HG03520 (cell line): Measurements from ENCODE around the gene TP53TG5.

ENCODE experiments used
- ATAC-seq: cut with Tn5 transposase; IDR thresholded peaks from one replicate; pipeline ENCODE4 v1.9.1; 2021; ENCODE audit warnings: mild to moderate bottlenecking, moderate library complexity; ENCODE audit not compliant: unreplicated experiment

TP53TG5 gene

DNA sequence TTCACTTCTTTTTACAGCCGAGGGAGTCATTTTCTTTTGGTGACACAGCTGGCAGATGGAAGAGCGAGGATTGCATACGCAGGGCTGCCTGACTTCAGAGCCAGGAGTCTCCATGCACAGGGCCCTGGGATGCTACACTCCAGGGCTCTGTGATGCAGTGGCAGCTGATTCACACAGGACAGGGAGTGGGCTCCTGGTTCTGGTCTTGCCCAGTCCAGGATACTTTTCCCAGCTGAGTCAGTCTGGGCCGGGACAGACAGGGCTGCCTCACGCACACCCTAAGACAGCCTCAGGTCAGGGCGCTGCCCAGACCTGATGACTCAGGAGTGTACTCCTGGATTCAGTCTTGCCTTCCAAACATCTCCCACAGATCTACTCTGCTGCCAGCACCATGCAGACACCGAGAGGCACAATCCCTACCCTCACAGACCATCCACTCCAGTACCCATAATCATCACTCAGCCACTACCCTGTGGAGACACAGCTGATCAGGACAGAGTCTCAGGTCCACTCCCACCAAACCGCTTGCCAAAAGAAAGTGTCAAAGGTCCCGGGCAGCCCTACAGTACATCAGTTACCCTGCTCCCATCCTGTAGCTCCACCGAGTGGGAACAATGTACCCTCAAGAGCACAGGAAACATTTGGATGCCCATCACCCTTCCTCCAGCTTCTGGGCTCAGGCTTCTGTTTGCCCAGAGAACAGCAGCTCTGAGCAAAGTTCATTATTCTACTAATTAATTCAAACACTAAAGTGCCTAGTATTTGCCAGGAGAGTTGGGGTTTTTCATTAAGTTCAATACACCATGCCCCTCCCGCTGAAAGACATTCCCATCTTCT is 41.4 kb downstream of the TP53TG5 start:
- no peak for ATAC-seq

DNA sequence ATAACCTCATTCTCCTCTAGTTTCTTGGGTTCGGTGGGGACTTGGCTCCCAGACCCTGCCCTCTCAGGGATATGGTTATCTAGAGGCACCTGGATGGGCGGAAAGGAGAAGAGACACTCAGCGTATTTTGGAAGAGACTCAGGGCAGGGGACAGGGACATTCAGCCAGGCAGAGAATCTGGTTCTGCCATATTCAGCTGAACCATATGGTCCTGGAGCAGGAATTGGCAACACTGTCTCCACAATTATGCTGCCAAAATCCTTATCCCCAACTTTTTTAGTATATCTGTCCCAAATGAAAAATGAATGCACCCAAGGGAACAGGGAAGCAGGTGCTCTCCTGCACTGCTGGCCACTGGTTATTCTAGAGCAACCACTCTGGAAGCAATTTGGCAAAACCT is 47.6 kb downstream of the TP53TG5 start:
- ATAC-seq: no peak

DNA sequence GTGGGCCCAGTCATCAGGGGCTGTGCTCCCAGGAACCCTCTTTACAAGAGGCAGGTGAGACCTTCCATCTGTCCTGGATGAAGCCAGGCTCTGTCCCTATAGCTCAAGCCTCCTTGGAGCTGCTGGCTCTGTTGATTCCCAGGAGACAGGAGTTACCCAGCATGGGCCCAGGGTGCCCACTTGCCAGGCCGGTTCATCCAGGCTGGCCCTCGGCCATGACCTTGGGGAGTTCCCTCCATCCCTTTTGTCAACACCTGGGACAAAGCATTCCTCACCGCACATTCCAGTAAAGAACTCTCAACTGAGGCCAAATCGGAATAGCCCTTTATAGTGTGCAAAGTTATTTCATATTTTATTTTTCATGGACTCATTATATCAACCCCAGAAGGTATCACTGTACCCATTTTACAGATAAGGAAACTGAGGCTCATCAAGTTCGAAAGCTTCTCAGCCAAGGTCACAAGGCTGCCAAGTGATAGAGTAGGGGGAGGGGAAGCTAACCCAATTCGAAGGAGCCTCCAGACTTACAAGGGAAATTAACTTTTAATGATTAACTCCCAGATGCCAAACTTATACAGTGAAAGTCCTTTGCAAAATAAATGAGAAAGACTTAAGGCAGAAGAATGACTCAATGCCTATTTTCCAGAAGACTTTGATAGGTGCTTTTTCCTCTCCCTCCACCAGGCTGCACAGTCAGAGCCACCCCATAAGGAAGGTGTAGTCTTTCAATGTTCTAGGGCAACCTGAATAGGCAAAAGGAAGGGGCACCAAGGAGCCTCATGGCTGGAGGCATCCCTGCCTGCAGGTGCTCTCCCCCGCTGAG is 48.4 kb downstream of the TP53TG5 start:
- ATAC-seq: no peak

DNA sequence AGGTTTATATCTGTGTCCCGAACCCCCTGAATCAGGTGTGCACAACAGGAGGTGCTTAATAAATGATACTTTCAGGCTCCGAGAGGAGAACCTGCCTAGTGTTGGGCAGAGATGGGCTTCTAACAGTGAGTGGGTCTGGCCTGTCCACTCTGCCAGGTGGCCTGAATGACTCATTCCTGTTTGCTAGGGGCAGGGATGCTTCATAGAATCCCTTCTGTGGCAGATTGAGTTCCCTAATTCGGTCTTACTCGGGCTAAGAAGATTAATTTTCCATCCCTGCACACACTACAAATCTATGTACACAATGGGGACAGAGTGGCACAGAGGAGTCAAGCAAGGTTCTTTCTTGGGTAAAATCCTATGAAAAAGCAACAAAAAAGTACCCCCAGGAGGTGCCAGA is 49.7 kb downstream of the TP53TG5 start:
- ATAC-seq: no peak

DNA sequence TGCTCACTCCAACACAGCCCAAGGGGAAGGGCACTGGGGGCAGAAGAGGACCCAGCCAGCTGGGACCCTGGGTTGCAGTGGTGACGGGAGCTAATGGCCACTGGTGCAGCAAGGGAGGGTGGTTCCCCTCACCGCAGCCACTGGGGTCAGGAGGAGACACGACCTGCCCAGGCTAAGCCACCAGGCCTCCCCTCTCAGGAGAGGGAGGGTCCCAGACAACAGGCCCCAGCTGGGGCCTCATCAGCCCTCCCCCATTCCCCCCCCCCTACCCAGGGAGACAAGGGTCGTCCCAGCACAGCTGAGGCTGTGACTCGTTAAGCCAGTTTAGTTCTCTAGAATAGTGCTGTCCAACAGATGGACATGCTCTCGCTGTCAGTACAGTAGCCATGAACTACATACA is 52.8 kb downstream of the TP53TG5 start:
- no peak for ATAC-seq

DNA sequence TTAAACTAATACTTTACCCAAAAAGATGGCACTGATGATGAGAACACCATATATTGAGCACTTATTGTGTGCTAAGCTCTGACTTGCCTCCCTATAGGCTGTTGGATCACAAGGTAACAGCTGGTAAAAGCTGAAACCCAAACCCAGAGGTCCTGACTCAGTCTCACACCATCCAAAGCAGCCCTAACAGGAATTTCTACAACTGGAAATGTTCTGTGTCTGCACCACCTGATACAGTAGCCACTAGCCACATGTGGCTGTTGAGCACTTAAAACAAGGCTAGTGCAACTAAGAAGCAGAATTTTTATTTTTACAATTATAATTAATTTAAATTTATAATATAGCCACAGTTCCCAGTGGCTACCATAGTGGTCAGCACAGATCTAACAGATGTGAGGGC is 54.4 kb downstream of the TP53TG5 start:
- ATAC-seq: no peak

DNA sequence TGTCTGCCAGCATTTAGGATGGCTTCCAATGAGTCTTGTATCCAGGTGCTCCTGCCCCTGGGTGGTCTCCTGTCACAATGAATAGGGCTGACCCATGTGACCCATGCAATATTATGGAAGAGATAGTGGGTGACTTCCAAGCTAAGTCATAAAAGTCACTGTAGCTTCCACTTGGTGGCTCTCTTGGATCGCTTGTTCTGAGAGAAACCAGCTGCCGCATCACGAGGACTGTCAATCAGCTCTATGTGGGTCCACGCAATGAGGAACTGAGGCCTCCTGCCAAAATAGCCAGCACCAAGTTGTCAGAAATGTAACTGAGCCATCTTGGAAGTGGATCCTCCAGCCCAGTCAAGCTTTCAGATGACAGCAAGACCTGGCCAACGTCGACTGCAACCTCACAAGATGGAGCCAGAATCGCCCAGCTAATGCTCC is 55.2 kb downstream of the TP53TG5 start:
- no peak for ATAC-seq
